GM21723 (cell line): ENCODE results near the gene NAE1.
"Not testable (repeated sequence)": the region's sequence is repeated elsewhere in the genome, so short reads cannot be mapped to it uniquely, and the experiment has no call there.

Experiments
- ATAC-seq: cut with Tn5 transposase; IDR thresholded peaks from one replicate; pipeline ENCODE4 v1.9.1; 2021; ENCODE audit warnings: mild to moderate bottlenecking, moderate library complexity; ENCODE audit not compliant: unreplicated experiment

Gene NAE1

DNA sequence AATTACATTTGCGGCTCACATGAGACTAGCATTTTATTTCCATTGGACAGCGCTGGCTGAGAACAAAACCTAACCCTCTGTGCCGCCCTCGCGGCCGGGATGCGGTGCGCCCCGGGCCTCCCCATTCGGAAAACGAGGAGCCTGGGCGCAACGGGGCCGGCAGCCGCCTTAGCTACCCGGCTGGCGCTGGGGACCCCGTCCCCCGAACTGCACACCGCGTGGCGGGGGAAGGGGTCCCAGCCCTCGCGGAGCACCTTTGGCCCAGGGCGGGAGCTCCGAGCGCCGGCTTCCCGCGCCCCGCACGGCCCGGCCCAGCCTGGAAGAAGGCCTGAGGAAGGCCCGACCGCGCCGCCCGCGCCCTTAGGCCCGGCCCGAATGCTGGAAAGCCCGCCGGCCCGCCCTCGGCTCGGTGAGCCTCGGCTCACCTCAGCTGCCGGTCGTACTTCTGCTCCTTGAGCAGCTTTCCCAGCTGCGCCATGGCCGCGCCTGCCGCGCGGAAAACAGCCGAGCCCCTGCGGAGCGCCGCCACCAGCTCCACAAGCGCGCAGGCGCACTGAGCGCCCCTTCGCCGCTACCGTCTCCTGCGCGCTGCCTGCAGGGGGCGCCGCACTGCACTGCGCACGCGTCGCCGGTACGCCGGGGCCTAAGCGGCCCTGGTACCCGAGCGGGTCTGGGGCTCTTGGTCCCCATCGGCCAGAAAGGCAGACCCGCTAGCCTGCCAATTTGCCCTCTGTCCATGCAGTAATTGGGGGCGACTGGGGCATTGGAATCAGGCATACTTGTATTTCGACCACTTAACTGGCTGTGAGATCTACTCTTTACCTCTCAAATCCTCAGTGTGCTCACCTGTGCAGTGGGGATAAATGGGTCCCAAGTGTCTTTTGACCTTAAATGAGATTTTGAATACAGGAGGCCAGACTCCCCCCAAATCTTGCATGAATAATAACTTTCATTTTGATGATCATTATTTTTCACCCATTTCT is at the start of gene NAE1:
TSS of gene NAE1 (minus strand) at position 555 of the 983 bp plus-strand sequence. CDS start at position 478, 77 bp downstream.
- ATAC-seq = peak; percentile 88

GRCh38 chr16:66878067-66878466 is 47.3 kb upstream of the NAE1 start:
- ATAC-seq = no peak

DNA sequence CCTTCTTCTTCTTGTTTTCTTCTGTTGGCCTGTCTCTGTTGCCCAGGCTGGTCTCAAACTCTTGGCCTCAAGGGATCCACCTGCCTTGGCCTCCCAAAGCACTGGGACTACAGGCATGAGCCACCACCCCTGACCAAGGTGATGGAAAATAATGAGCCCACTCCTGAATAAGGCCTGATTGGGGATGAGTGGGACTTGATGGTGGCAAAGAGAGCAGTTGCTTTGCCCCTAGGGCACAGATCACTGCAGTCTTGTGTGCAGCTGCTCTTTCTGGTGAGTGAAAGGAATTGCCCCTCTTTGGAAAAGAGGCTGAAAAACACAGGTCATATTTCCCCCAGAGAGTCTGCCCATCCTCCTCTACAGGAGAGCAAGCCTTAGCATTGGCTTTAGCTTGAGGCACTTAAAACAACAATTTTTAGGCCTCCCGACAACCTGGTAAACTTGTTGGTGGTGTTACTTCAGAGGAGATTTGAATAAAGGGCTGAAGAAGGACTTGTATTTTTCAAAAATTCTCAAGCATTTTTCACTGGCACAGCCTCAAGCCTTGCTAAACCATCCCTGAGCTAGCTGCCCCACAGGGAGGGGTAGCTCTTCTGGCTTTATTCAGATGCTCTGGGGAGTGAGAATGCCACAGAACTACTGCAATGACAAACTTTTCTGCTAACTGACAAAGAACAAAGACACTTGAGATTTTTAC is 43.5 kb upstream of the NAE1 start:
- no peak for ATAC-seq

GRCh38 chr16:66873685-66874055 is 42.9 kb upstream of the NAE1 start:
- ATAC-seq = no peak

DNA sequence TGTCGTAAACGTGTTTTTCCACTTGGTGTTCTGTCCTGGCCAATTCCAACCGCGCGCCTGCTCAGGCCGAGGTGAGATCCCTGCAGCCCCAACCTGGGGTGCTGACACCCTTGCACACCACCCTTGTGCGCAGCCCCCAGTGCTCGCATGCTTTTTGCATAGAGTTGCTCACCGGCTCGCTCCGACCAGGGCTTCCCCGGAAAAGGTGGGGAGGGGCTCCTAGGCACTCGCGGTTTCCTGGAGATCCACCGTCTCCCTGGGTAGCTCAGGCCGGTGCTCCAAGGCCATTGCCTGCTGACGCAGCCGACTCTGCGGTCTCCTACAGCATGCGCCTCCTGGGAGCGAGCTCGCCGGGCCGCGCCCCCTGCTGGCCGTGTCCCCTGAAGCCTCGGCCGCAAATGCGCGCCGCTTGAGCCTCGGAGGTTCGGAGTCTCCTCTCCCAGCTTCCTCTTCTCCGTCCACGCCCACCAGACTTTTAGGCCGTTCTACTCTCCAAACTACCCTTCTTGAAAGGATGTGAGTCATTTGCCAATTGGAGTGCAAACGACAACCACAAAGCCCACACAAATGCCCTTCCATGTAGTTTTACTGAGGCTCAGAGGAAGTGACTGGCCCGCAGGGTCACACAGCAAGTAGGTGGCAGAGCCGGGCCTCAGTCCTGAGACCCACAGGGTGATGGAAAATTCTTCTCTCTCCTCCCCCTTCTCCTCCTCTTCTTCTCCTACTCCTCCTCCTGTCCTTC is 42.3 kb upstream of the NAE1 start:
- ATAC-seq = peak; percentile 87

- ATAC-seq = no peak
Observed at GRCh38 chr16:66872559-66872942, 41.8 kb upstream of the NAE1 start.

- no peak for ATAC-seq
Observed at GRCh38 chr16:66871840-66872239, 41.1 kb upstream of the NAE1 start.

- not testable (repeated sequence) for ATAC-seq
Observed at GRCh38 chr16:66871363-66871762, 40.6 kb upstream of the NAE1 start.

- ATAC-seq = no peak
Observed at GRCh38 chr16:66869424-66869823, 38.6 kb upstream of the NAE1 start.

DNA sequence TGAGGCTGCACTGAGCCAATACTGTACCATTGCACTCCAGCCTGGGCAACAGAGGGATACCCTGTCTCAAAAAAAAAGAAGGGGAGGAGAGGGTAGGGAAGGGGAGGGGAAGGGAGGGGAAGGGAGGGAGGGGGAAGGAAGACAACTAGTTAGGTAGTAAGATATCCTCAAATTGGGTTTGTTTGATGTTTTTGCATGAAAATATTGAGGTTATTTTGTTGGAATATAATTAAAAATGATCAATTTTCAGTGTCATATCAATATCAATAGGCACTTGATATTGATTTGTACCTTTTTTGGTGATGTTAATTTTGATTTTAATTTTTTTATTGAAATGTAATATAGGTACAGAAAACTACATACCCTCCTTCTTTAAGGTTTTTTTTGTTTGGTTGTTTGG is 32.9 kb upstream of the NAE1 start:
- ATAC-seq = no peak

DNA sequence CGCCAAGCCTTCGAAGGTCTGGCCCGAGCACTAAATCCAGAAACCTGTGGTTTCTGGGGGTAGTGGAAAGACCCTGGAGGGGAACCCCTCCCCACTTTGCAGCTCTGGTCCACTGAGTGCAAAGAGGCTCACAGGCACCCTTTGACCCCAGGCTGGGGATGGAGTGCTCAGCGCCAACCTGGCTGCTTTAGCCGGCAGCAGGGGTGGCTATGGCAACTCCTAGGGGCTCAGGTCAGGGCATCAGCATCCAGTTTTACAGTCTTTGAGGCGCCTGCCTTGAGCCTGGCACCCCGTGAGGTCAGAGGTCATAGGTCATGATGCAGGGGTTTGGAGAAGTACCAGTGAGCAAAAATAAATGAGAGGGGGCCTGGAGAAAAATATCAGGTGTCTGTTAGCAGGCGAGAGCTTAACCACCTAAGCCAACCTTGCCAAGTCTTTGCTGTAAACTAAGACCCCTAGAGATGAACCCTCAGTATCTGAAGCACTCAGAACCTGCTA is 31.3 kb upstream of the NAE1 start:
- no peak for ATAC-seq

GRCh38 chr16:66859397-66860068 is 28.8 kb upstream of the NAE1 start:
- no peak for ATAC-seq

DNA sequence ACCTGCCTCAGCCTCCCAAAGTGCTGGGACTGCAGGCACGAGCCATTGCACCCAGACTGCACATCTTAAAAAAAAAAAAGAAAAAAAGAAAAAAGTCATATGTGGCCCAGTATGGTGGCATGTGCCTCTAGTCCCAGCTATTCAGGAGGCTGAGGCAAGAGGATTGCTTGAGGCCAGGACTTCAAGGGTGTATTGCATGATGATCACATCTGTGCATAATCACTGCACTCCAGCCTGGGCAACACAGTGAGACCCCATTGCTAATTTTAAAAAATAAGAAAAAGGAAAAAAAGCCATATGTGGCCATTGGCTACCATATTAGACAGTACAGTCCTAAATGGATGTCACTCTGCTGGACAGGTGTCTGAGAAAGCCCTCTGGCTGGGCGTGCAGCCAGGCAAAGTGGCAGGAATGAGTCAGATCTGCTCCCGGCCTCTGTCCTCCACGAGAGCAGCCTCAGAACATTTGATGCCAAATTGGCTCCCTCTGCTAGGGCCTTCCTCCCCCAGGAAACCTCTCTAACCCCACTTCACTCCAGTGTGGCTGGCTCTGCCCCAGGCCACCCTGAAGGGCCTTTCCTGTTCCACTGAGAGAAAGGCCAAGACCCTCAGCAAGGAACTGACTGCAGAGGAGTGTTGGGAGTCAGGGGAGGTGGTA is 28.1 kb upstream of the NAE1 start:
- no peak for ATAC-seq

- ATAC-seq = no peak
Observed at GRCh38 chr16:66857437-66857836, 26.7 kb upstream of the NAE1 start.

- no peak for ATAC-seq
Observed at GRCh38 chr16:66856801-66857200, 26.0 kb upstream of the NAE1 start.

- no peak for ATAC-seq
Observed at GRCh38 chr16:66856184-66856730, 25.5 kb upstream of the NAE1 start.

DNA sequence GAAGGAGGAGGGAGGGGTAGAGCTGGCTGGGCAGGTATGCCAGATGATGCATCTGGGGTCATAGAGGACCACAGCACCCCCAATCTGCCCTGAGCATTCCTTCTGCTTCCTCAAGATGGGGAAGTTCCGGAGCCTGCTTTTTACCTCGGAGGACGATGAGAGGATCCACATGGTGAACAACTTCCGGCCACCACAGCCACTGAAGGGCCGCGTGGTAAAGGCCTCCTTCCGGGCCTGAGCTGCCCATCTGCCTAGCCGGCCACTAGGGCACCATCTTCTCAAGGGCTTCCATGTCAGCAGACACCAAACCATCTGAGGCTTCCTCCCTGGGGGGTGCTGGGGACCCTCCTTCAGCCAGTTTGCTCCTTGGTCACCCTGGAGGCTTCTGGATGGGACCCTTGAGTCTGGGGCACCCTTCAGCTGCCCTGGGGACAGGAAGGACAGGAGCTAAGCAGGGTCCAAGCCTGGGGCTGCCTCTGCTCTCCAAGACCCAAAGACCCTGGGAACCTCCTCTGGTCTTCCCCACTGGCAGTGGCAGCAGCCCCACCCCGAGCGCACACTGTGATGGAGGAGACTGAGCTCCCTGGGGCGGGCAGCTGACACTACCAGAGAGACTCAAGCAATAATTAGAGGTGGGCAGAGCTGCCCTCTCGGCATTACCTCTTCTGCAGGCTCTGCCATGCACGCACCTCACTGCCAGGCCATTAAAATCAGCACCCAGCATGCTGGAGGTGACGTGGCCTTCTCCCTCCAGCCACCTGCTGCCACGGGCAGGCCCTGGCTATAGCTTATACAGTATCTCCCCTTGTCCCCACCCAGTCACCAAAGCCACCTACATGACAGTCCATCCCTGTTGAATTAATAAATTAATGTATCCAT is 22.7 kb upstream of the NAE1 start:
- ATAC-seq = no peak

- ATAC-seq = no peak
Observed at GRCh38 chr16:66851166-66851964, 20.6 kb upstream of the NAE1 start.
